Adrenal gland (tissue), 5 donors: ENCODE results near the gene FAS.

Experiments
- CTCF ChIP-seq, 6 experiments: fragments of 450-650 bp in 4 of 6; fragments of 200-600 bp in 2 of 6; sonication (generic) in 1 of 6; IDR thresholded peaks; 1 replicate in 5 of 6; 2 replicates in 1 of 6; pipeline versions ENCODE4 v1.5.1 to v1.8.0; 2016 to 2021; ENCODE audit warnings: antibody characterized with exemption in 6 of 6, mild to moderate bottlenecking in 2 of 6, moderate library complexity in 1 of 6
- POLR2A ChIP-seq, 2 donors: fragments of 450-650 bp; IDR thresholded peaks; one replicate each; pipeline ENCODE4 v1.6.1; 2017; ENCODE audit warnings: antibody characterized with exemption in 2 of 2, mild to moderate bottlenecking in 2 of 2, moderate library complexity in 1 of 2
- donor health status: DM: no; HTN: no; CAD: no.

GRCh38 chr10:88979603-88980002 is 11.0 kb upstream of the FAS start:
- no peak for TF ChIP-seq POLR2A (IDR thresholded peaks at IDR 0.05)
- TF ChIP-seq CTCF (IDR thresholded peaks at IDR 0.05), result no peak
